ENCODE results near the gene MROH2A.

MROH2A gene

DNA sequence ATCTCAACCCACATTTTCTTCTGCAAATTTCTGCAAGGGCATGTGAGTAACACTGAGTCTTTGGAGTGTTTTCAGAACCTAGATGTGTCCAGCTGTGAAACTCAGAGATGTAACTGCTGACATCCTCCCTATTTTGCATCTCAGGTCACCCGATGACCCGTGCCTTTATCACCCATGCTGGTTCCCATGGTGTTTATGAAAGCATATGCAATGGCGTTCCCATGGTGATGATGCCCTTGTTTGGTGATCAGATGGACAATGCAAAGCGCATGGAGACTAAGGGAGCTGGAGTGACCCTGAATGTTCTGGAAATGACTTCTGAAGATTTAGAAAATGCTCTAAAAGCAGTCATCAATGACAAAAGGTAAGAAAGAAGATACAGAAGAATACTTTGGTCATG lies 10.1 kb upstream of the MROH2A start:
- Histone ChIP-seq H3K27ac (ENCODE audit: low read depth, low read length) (no peak overlapping the region), H2AFZ (ENCODE audit: low read length, unreplicated experiment) (no peak overlapping the region), H3K4me1 (ENCODE audit: control insufficient read depth, insufficient read depth, low read length, unreplicated experiment) (peaks cover 14% of the 10 kb centered on the region)

DNA sequence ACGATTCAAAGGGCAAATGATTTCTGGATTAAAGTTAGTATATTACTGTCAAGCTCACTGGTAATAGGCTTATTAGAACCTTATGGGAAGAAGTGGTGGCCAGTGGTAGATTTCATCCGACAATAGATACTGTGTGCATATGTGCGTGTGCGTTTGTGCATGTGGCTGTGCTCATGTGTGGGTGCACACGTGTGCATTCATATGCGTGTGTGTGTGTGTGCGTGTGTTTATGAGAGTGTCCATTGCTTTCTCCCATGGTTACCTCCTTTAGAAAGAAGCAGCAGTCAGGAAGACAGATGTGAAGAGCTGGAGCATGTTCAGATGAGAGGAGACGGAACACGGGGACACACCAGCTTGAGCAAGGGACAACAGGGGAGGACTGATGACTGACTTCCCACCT lies 8.9 kb upstream of the MROH2A start:
- no peaks in the 10 kb centered on the region for H3K36me3 ChIP-seq (ENCODE audit: insufficient read depth, low read length)
- H3K79me2 ChIP-seq (ENCODE audit: control insufficient read depth, insufficient read depth, low read length, unreplicated experiment), result no peaks in the 10 kb centered on the region
- H3K27ac ChIP-seq (ENCODE audit: low read depth, low read length), result no peak overlapping the region
- peaks cover 7% of the 10 kb centered on the region for H3K4me1 ChIP-seq (ENCODE audit: control insufficient read depth, insufficient read depth, low read length, unreplicated experiment)
- H2AFZ ChIP-seq (ENCODE audit: low read length, unreplicated experiment), result no peak overlapping the region
- H3K4me3 ChIP-seq (ENCODE audit: low read depth, low read length), result no peak overlapping the region
- no peaks in the 10 kb centered on the region for H3K27me3 ChIP-seq (ENCODE audit: insufficient read depth, low read length)

More for the DNA sequence above, 10.1 kb upstream of the MROH2A start:
- no peaks in the 10 kb centered on the region for H3K79me2 ChIP-seq (ENCODE audit: control insufficient read depth, insufficient read depth, low read length, unreplicated experiment)
- no peaks in the 10 kb centered on the region for H3K27me3 ChIP-seq (ENCODE audit: insufficient read depth, low read length)
- H3K36me3 ChIP-seq (ENCODE audit: insufficient read depth, low read length), result no peaks in the 10 kb centered on the region
- H3K4me3 ChIP-seq (ENCODE audit: low read depth, low read length), result no peak overlapping the region

DNA sequence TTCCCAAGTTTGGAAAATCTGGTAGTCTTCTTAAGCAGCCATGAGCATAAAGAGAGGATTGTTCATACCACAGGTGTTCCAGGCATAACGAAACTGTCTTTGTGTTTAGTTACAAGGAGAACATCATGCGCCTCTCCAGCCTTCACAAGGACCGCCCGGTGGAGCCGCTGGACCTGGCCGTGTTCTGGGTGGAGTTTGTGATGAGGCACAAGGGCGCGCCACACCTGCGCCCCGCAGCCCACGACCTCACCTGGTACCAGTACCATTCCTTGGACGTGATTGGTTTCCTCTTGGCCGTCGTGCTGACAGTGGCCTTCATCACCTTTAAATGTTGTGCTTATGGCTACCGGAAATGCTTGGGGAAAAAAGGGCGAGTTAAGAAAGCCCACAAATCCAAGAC lies 6.0 kb upstream of the MROH2A start:
- Histone ChIP-seq H2AFZ (ENCODE audit: low read length, unreplicated experiment) (no peak overlapping the region), H3K4me3 (ENCODE audit: low read depth, low read length) (no peak overlapping the region), H3K36me3 (ENCODE audit: insufficient read depth, low read length) (no peaks in the 10 kb centered on the region), H3K27me3 (ENCODE audit: insufficient read depth, low read length) (no peaks in the 10 kb centered on the region), H3K27ac (ENCODE audit: low read depth, low read length) (no peak overlapping the region), H3K4me1 (ENCODE audit: control insufficient read depth, insufficient read depth, low read length, unreplicated experiment) (no peaks in the 10 kb centered on the region), H3K79me2 (ENCODE audit: control insufficient read depth, insufficient read depth, low read length, unreplicated experiment) (no peaks in the 10 kb centered on the region)

DNA sequence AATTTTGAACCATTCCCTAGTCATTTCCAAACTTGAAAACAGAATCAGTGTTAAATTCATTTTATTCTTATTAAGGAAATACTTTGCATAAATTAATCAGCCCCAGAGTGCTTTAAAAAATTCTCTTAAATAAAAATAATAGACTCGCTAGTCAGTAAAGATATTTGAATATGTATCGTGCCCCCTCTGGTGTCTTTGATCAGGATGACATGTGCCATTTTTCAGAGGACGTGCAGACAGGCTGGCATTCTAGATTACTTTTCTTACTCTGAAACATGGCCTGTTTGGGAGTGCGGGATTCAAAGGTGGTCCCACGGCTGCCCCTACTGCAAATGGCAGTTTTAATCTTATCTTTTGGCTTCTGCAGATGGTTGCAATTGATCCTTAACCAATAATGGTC lies 5.5 kb upstream of the MROH2A start:
- Histone ChIP-seq H3K27me3 (ENCODE audit: insufficient read depth, low read length) (no peaks in the 10 kb centered on the region), H3K79me2 (ENCODE audit: control insufficient read depth, insufficient read depth, low read length, unreplicated experiment) (no peaks in the 10 kb centered on the region), H3K27ac (ENCODE audit: low read depth, low read length) (no peak overlapping the region), H2AFZ (ENCODE audit: low read length, unreplicated experiment) (no peak overlapping the region), H3K36me3 (ENCODE audit: insufficient read depth, low read length) (no peaks in the 10 kb centered on the region), H3K4me3 (ENCODE audit: low read depth, low read length) (no peak overlapping the region), H3K4me1 (ENCODE audit: control insufficient read depth, insufficient read depth, low read length, unreplicated experiment) (no peaks in the 10 kb centered on the region)

DNA sequence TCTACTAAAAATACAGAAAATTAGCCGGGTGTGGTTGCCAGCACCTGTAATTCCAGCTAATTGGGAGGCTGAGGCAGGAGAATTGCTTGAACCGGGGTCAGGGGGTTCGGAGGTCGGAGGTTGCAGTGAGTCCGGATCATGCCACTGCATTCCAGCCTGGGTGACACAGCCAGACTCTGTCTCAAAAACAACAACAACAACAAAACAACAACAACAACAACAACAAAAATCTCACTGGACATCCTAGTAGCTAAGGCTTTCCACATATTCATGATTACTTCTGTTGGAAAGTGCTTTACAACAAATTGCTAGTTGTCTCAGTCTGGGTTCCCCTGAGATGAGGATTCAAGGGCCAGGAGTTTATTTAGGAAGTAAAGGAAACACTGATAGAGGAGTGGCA lies 4.3 kb upstream of the MROH2A start:
- Histone ChIP-seq H3K4me1 (ENCODE audit: control insufficient read depth, insufficient read depth, low read length, unreplicated experiment) (no peaks in the 10 kb centered on the region), H3K27ac (ENCODE audit: low read depth, low read length) (no peak overlapping the region), H2AFZ (ENCODE audit: low read length, unreplicated experiment) (no peak overlapping the region), H3K36me3 (ENCODE audit: insufficient read depth, low read length) (no peaks in the 10 kb centered on the region), H3K27me3 (ENCODE audit: insufficient read depth, low read length) (0 out of 2 replicates have a peak, but pooled peaks cover 4% of the 10 kb centered on the region), H3K79me2 (ENCODE audit: control insufficient read depth, insufficient read depth, low read length, unreplicated experiment) (no peaks in the 10 kb centered on the region), H3K4me3 (ENCODE audit: low read depth, low read length) (no peak overlapping the region)

DNA sequence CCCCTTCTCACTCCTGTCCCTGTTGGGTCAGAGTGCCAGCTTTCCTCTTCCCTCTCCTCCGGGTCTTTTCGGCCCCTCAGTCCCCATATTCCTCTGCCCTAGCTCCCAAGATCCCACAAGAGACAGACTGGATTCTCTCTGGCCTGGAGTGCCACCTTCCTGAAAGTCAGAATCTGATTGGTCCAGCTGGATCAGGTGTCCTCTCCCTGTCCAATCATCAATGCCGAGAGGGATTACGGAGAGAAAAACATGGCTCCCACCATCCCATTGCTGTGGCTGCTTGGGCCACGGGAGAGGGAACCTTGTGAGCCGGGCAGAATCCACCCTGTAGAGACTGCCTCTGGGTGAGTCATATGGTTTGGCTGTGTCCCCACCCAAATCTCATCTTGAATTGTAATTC lies 2.7 kb upstream of the MROH2A start:
- Histone ChIP-seq H3K79me2 (ENCODE audit: control insufficient read depth, insufficient read depth, low read length, unreplicated experiment) (no peaks in the 10 kb centered on the region), H2AFZ (ENCODE audit: low read length, unreplicated experiment) (no peak overlapping the region), H3K27me3 (ENCODE audit: insufficient read depth, low read length) (0 out of 2 replicates have a peak, but pooled peaks cover 4% of the 10 kb centered on the region), H3K4me3 (ENCODE audit: low read depth, low read length) (no peak overlapping the region), H3K4me1 (ENCODE audit: control insufficient read depth, insufficient read depth, low read length, unreplicated experiment) (no peaks in the 10 kb centered on the region), H3K36me3 (ENCODE audit: insufficient read depth, low read length) (no peaks in the 10 kb centered on the region), H3K27ac (ENCODE audit: low read depth, low read length) (no peak overlapping the region)

DNA sequence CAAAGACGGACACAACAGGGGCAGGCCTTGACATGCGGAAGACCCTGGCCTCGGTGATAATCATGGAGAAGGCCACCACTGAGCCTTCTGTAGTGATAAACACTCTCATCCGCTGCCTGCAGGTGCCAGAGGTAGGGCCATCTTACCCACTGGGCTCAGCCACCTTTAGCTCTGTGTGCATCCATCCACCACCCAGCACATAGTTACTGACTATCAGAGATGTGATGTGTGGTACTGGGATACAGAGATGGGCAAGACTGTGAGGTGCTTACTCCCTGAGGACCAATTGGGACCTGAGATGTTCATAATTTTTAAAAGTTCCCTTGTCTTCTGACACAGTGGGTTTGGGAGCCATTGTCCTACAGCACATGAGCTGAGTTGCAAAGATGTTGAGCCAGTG lies 1.6 kb downstream of the MROH2A start:
- no peak overlapping the region for H2AFZ ChIP-seq (ENCODE audit: low read length, unreplicated experiment)
- no peaks in the 10 kb centered on the region for H3K4me1 ChIP-seq (ENCODE audit: control insufficient read depth, insufficient read depth, low read length, unreplicated experiment)
- H3K36me3 ChIP-seq (ENCODE audit: insufficient read depth, low read length), result no peaks in the 10 kb centered on the region
- H3K27ac ChIP-seq (ENCODE audit: low read depth, low read length), result no peak overlapping the region
- no peak overlapping the region for H3K4me3 ChIP-seq (ENCODE audit: low read depth, low read length)
- H3K27me3 ChIP-seq (ENCODE audit: insufficient read depth, low read length), result peaks cover 21% of the 10 kb centered on the region; the same call in 1 of the 2 replicates
- H3K79me2 ChIP-seq (ENCODE audit: control insufficient read depth, insufficient read depth, low read length, unreplicated experiment), result no peaks in the 10 kb centered on the region

DNA sequence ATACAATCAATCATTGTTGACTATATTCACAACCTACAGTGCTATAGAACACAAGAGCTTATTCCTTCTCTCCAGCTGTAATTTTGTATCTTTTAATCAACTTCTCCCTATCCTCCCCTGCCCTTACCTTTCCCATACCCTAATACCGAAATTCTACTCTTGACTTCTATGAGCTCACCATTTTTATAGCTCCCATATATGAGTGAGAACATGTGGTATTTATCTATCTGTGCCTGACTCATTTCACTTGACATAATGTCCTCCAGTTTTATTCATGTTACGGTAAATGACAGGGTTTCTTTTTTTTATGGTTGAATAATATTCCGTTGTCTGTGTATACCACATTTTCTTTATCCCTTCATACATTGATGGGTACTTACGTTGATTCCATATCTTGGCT lies 2.6 kb downstream of the MROH2A start:
- H3K27me3 ChIP-seq (ENCODE audit: insufficient read depth, low read length), result peaks cover 21% of the 10 kb centered on the region; the same call in 1 of the 2 replicates

DNA sequence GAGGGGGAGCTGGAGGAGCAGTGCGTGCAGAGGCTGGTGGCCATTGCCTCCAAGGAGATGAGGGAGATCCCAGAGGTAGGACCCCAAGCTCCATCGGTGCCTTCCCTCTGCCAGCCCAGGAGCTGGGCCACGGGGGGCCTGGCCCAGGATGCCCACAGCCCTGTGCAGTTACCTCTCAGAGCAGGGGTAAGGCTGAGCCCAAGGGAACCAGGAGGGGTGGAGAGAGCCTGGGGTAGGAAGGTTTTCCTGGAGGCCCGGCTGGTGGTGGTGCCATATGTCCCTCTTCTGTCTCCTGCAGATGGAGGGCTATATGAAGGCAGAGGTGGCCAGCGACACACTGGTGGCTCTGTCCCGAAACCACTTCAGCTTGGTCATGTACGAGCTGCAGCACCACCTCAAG lies 11.4 kb downstream of the MROH2A start:
- H2AFZ ChIP-seq (ENCODE audit: low read length, unreplicated experiment), result no peak overlapping the region
- H3K27ac ChIP-seq (ENCODE audit: low read depth, low read length), result no peak overlapping the region
- no peaks in the 10 kb centered on the region for H3K79me2 ChIP-seq (ENCODE audit: control insufficient read depth, insufficient read depth, low read length, unreplicated experiment)

More for the DNA sequence above, 2.6 kb downstream of the MROH2A start:
- Histone ChIP-seq H3K36me3 (ENCODE audit: insufficient read depth, low read length) (no peaks in the 10 kb centered on the region), H2AFZ (ENCODE audit: low read length, unreplicated experiment) (no peak overlapping the region), H3K4me3 (ENCODE audit: low read depth, low read length) (no peak overlapping the region), H3K79me2 (ENCODE audit: control insufficient read depth, insufficient read depth, low read length, unreplicated experiment) (no peaks in the 10 kb centered on the region), H3K4me1 (ENCODE audit: control insufficient read depth, insufficient read depth, low read length, unreplicated experiment) (no peaks in the 10 kb centered on the region), H3K27ac (ENCODE audit: low read depth, low read length) (no peak overlapping the region)

DNA sequence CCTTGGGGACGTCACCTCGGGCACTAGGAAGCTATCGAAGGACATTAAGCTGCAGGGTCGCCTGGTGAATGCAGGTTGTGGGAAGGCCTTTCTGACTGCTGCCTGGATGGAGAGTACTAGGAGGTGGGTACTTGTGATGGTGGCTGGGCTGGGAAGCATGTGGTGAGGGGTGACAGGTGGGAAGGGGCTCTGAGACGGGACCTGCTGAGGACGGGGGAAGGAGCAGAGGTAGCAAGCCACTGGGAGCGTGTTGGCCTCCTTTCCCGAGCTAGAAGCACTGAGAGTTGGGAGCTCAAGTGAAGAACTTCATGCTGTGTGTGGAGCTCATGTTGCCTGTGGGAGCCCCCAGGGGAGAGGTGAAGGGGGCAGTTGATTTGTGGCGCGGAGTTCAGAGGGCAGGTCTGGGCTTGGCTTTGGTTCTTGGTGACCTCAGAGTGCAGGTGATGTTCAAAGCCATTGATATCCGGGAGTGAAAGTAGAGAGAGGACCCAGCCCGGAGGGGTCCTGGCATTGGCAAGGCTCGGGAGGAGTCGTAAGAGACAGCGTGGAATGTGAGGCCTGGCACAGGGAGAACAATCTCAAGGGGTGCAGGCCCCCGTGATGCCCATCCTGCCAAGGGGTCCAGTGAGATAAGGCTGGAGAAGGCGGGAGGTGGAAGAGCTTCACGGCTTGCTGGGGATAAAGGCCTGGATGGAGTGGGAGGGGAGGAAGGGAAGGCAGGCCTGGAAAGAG lies 13.2 kb downstream of the MROH2A start:
- Histone ChIP-seq H3K79me2 (ENCODE audit: control insufficient read depth, insufficient read depth, low read length, unreplicated experiment) (no peaks in the 10 kb centered on the region), H3K27ac (ENCODE audit: low read depth, low read length) (no peak overlapping the region), H3K27me3 (ENCODE audit: insufficient read depth, low read length) (peaks cover 8% of the 10 kb centered on the region; the same call in 1 of the 2 replicates), H3K36me3 (ENCODE audit: insufficient read depth, low read length) (no peaks in the 10 kb centered on the region), H2AFZ (ENCODE audit: low read length, unreplicated experiment) (no peak overlapping the region), H3K4me1 (ENCODE audit: control insufficient read depth, insufficient read depth, low read length, unreplicated experiment) (no peaks in the 10 kb centered on the region), H3K4me3 (ENCODE audit: low read depth, low read length) (no peak overlapping the region)

More for the DNA sequence above, 11.4 kb downstream of the MROH2A start:
- H3K27me3 ChIP-seq (ENCODE audit: insufficient read depth, low read length), result peaks cover 11% of the 10 kb centered on the region; the same call in 1 of the 2 replicates
- no peaks in the 10 kb centered on the region for H3K4me1 ChIP-seq (ENCODE audit: control insufficient read depth, insufficient read depth, low read length, unreplicated experiment)
- H3K4me3 ChIP-seq (ENCODE audit: low read depth, low read length), result no peak overlapping the region
- no peaks in the 10 kb centered on the region for H3K36me3 ChIP-seq (ENCODE audit: insufficient read depth, low read length)

DNA sequence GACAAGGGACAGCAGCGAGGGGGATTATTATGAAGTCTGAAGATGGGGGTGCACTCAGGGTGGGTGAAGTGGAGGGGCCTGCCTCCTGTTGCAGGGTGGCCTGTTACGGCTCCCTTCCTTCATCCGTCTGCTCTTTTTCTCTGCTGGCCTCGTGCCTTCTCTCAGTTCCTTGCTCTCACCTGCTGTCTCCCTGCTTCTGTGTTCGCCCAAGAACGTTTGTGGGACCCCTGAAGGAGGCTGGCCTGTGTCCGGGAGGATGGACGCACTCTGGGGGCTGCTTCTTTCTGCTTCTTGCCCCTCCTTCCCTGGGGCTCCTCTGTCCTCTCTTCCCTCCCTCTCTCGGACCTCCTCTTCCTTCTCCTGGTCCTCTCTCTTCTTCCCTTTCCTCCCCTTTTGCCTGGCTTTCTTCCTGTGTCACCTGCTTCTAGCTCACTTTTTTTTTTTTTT lies 13.8 kb downstream of the MROH2A start:
- Histone ChIP-seq H2AFZ (ENCODE audit: low read length, unreplicated experiment) (no peak overlapping the region), H3K27ac (ENCODE audit: low read depth, low read length) (no peak overlapping the region), H3K36me3 (ENCODE audit: insufficient read depth, low read length) (no peaks in the 10 kb centered on the region), H3K79me2 (ENCODE audit: control insufficient read depth, insufficient read depth, low read length, unreplicated experiment) (no peaks in the 10 kb centered on the region), H3K4me1 (ENCODE audit: control insufficient read depth, insufficient read depth, low read length, unreplicated experiment) (no peaks in the 10 kb centered on the region), H3K27me3 (ENCODE audit: insufficient read depth, low read length) (0 out of 2 replicates have a peak, but pooled peaks cover 8% of the 10 kb centered on the region), H3K4me3 (ENCODE audit: low read depth, low read length) (no peak overlapping the region)

All from ACC112 (cell line).